Measurements from ENCODE around the gene NHEJ1. TPM values are rescaled to one million over a fixed set of nuclear protein-coding genes. Genes with fewer than 3 reads are reported as not detected.

Gene NHEJ1
- total and polyA plus RNA-seq, 9 of the 15 experiments (the other 6 are each of a cell fraction or from before 2014, with no cell fraction given): 9.0 to 23.7 (median 13.9) TPM

DNA sequence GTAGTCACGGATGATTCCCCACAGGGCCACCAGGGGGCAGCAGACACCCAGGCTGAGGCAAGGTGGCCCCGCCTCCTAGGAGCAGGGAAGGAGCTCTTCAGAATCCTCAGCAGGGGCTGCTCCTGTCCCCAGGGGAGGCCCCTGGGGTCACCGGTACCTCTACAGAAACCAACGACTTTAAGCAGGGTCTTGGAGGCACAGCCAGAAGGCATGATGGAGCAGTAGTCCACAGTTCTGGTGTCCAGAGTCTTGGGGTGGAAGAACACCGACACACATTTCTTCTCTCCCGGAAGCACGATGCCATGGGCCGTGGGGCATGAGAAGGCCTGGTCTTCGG, 130.8 kb downstream of the NHEJ1 start (continued):
- TF ChIP-seq CREM (IDR thresholded peaks at IDR 0.05; ENCODE audit: low read depth) (0 out of 2 replicates have a peak, but pooled peaks have one; percentile 10), RB1 (IDR thresholded peaks at IDR 0.05; ENCODE audit: low read depth) (0 out of 2 replicates have a peak, but pooled peaks have one; percentile 28), KLF10 (CRISPR knock-in tag; IDR thresholded peaks at IDR 0.05) (no peak), TAL1 (IDR thresholded peaks at IDR 0.05) (no peak), YY1 (IDR thresholded peaks at IDR 0.05; ENCODE audit: borderline replicate concordance in 1 of 3, control insufficient read depth in 1 of 3, extremely low read depth in 1 of 3, insufficient read depth in 3 of 3, insufficient read length in 1 of 3, insufficient replicate concordance in 2 of 3, low read depth in 1 of 3, low read length in 2 of 3) (no peak), SMARCA5 (IDR thresholded peaks at IDR 0.05) (no peak), PCBP1 (IDR thresholded peaks at IDR 0.05; ENCODE audit: low read depth, low read length, poor library complexity, severe bottlenecking) (no peak)
- TF ChIP-seq, protein P1, sequence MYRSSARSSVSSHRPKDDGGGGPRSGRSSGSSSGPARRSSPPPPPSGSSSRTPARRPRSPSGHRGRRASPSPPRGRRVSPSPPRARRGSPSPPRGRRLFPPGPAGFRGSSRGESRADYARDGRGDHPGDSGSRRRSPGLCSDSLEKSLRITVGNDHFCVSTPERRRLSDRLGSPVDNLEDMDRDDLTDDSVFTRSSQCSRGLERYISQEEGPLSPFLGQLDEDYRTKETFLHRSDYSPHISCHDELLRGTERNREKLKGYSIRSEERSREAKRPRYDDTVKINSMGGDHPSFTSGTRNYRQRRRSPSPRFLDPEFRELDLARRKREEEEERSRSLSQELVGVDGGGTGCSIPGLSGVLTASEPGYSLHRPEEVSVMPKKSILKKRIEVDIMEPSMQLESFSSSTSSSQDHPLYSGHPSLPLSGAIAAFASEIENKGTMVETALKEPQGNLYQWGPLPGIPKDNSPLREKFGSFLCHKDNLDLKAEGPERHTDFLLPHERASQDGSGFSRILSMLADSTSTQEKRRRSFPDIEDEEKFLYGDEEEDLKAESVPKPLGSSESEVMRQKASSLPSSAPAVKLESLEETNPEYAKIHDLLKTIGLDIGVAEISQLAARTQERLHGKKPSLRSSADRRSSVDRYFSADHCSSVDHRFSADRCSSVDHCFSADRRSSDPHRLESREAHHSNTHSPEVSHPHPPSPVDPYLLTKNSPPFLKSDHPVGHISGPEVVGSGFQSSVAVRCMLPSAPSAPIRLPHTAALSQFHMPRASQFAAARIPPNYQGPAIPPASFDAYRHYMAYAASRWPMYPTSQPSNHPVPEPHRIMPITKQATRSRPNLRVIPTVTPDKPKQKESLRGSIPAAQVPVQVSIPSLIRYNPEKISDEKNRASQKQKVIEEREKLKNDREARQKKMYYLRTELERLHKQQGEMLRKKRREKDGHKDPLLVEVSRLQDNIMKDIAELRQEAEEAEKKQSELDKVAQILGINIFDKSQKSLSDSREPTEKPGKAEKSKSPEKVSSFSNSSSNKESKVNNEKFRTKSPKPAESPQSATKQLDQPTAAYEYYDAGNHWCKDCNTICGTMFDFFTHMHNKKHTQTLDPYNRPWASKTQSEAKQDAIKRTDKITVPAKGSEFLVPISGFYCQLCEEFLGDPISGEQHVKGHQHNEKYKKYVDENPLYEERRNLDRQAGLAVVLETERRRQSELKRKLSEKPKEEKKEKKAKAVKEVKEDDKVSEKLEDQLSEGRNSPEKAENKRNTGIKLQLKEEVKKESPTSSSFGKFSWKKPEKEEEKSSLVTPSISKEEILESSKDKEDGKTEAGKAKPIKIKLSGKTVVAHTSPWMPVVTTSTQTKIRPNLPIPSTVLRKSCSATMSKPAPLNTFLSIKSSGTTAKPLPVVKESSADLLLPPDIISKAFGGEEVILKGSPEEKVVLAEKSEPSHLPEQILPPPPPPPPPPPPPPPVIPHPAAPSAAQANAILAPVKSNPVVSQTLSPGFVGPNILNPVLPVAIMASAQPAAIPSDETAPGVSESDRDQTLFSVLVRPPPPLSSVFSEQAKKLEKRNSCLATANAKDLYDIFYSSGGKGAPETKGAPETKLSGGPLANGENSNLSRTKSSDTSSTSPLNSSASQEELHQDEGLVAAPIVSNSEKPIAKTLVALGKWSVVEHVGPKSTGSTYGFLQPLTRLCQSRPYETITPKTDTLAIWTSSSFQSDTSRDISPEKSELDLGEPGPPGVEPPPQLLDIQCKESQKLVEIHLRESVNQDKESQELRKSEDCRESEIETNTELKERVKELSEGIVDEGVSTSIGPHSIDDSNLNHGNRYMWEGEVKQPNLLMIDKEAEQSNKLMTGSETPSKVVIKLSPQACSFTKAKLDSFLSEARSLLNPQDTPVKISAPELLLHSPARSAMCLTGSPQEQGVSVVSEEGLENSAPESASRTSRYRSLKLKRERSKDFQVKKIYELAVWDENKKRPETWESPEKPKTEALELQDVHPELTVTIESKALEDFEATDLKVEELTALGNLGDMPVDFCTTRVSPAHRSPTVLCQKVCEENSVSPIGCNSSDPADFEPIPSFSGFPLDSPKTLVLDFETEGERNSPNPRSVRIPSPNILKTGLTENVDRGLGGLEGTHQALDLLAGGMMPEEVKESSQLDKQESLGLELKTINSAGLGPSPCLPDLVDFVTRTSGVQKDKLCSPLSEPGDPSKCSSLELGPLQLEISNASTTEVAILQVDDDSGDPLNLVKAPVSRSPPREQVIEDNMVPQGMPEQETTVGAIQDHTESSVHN (IDR thresholded peaks at IDR 0.05; ENCODE audit: borderline replicate concordance in 1 of 2, low read depth in 1 of 2): no peak
- TF ChIP-seq, protein P2, sequence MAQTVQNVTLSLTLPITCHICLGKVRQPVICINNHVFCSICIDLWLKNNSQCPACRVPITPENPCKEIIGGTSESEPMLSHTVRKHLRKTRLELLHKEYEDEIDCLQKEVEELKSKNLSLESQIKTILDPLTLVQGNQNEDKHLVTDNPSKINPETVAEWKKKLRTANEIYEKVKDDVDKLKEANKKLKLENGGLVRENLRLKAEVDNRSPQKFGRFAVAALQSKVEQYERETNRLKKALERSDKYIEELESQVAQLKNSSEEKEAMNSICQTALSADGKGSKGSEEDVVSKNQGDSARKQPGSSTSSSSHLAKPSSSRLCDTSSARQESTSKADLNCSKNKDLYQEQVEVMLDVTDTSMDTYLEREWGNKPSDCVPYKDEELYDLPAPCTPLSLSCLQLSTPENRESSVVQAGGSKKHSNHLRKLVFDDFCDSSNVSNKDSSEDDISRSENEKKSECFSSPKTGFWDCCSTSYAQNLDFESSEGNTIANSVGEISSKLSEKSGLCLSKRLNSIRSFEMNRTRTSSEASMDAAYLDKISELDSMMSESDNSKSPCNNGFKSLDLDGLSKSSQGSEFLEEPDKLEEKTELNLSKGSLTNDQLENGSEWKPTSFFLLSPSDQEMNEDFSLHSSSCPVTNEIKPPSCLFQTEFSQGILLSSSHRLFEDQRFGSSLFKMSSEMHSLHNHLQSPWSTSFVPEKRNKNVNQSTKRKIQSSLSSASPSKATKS (CRISPR knock-in tag; IDR thresholded peaks at IDR 0.05): no peak
- TF ChIP-seq, protein P3, sequence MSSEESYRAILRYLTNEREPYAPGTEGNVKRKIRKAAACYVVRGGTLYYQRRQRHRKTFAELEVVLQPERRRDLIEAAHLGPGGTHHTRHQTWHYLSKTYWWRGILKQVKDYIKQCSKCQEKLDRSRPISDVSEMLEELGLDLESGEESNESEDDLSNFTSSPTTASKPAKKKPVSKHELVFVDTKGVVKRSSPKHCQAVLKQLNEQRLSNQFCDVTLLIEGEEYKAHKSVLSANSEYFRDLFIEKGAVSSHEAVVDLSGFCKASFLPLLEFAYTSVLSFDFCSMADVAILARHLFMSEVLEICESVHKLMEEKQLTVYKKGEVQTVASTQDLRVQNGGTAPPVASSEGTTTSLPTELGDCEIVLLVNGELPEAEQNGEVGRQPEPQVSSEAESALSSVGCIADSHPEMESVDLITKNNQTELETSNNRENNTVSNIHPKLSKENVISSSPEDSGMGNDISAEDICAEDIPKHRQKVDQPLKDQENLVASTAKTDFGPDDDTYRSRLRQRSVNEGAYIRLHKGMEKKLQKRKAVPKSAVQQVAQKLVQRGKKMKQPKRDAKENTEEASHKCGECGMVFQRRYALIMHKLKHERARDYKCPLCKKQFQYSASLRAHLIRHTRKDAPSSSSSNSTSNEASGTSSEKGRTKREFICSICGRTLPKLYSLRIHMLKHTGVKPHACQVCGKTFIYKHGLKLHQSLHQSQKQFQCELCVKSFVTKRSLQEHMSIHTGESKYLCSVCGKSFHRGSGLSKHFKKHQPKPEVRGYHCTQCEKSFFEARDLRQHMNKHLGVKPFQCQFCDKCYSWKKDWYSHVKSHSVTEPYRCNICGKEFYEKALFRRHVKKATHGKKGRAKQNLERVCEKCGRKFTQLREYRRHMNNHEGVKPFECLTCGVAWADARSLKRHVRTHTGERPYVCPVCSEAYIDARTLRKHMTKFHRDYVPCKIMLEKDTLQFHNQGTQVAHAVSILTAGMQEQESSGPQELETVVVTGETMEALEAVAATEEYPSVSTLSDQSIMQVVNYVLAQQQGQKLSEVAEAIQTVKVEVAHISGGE (CRISPR knock-in tag; IDR thresholded peaks at IDR 0.05): no peak
- TF ChIP-seq, protein P4, sequence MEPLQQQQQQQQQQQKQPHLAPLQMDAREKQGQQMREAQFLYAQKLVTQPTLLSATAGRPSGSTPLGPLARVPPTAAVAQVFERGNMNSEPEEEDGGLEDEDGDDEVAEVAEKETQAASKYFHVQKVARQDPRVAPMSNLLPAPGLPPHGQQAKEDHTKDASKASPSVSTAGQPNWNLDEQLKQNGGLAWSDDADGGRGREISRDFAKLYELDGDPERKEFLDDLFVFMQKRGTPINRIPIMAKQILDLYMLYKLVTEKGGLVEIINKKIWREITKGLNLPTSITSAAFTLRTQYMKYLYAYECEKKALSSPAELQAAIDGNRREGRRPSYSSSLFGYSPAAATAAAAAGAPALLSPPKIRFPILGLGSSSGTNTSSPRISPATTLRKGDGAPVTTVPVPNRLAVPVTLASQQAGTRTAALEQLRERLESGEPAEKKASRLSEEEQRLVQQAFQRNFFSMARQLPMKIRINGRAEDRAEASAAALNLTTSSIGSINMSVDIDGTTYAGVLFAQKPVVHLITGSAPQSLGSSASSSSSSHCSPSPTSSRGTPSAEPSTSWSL (CRISPR knock-in tag; IDR thresholded peaks at IDR 0.05; ENCODE audit: borderline replicate concordance): no peak

Data from K562 (cell line).